Bronchial epithelial cell (primary cell): ENCODE measurements around the gene SCLY. TPM values are rescaled to one million over a fixed set of nuclear protein-coding genes. Genes with fewer than 3 reads are reported as not detected.

Experiments used
- DNase-seq: peaks from one replicate; pipeline ENCODE4 v3.0.0-alpha.2; 2010; ENCODE audit warnings: low read depth
- FAIRE-seq: peaks from 2 replicates; lab custom pipeline; 2011; peaks lifted over from hg19 to GRCh38; lab: Jason Lieb, UNC
- H3K27me3 ChIP-seq: 2 replicates; pipeline ENCODE4 v1.5.1; 2011; ENCODE audit warnings: low read length; ENCODE audit not compliant: control insufficient read depth, insufficient read depth
- H3K36me3 ChIP-seq: 2 replicates; pipeline ENCODE4 v1.5.1; 2011; ENCODE audit warnings: low read length; ENCODE audit not compliant: control insufficient read depth, insufficient read depth
- H3K4me3 ChIP-seq: 2 replicates; pipeline ENCODE4 v1.5.1; 2011; ENCODE audit warnings: mild to moderate bottlenecking, low read depth, low read length, control low read depth
- total RNA-seq: library from RNA; depleted of rRNA; stranded (reverse); fragments of >200 nt; gene quantifications from 2 replicates; pipeline ENCODE4 v1.2.1, GENCODE V29; 2014
- TF ChIP-seq, protein P1 (sequence below): IDR thresholded peaks from 2 replicates; pipeline ENCODE4 v1.5.1; 2011; ENCODE audit warnings: mild to moderate bottlenecking, moderate library complexity, low read length, control low read depth, inconsistent platforms; ENCODE audit not compliant: insufficient read depth, severe bottlenecking

SCLY gene
- total RNA-seq, 1 donor from 2014 or later = 12.6 TPM

DNA sequence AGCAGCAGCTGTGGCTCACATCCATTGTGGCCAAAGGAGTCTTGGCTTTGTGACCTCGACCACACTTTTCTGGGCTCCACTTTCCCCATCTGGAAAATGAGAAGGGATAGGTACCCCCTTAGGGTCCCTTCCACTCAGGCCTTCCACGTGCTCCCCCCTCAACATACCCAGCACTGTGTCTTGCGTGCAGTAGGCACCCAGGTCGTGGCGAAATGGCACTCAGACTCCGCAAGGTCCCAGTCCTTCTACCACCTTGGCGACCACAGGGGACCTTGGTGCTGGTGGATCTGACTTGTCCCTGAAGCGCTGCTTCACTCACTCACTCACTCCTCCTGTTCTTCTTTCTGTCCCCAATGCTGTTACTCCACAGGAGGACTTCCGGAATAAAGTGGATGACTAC is 19.9 kb upstream of the SCLY start:
- Histone ChIP-seq H3K27me3 (no peaks in the 10 kb centered on the region), H3K4me3 (no peak overlapping the region), H3K36me3 (peaks cover 25% of the 10 kb centered on the region)
- no peak for DNase-seq
- peak; percentile 47 for FAIRE-seq
- TF ChIP-seq, protein P1, sequence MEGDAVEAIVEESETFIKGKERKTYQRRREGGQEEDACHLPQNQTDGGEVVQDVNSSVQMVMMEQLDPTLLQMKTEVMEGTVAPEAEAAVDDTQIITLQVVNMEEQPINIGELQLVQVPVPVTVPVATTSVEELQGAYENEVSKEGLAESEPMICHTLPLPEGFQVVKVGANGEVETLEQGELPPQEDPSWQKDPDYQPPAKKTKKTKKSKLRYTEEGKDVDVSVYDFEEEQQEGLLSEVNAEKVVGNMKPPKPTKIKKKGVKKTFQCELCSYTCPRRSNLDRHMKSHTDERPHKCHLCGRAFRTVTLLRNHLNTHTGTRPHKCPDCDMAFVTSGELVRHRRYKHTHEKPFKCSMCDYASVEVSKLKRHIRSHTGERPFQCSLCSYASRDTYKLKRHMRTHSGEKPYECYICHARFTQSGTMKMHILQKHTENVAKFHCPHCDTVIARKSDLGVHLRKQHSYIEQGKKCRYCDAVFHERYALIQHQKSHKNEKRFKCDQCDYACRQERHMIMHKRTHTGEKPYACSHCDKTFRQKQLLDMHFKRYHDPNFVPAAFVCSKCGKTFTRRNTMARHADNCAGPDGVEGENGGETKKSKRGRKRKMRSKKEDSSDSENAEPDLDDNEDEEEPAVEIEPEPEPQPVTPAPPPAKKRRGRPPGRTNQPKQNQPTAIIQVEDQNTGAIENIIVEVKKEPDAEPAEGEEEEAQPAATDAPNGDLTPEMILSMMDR = no peak

DNA sequence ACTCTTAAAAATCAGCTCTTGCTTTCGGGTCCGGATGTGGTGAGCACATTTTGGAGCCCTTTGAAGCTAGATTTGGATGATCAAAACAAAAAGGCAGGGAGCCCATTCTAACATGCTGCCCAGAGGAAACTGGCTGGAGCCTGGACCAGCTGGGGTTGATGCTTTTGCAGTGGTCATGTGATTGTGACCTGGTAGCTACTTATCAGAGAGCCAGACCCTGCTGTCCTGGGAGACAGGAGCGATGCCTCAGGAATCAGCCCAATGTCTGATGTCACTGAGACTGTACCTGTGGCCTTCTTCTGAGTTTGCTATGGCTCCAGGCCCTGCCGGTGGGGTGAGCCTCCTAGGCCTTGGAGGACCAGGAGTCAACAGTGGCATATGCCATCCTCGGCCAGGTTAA is 18.7 kb upstream of the SCLY start:
- no peak overlapping the region for H3K4me3 ChIP-seq
- no peaks in the 10 kb centered on the region for H3K27me3 ChIP-seq
- DNase-seq (no peak), FAIRE-seq (no peak)
- TF ChIP-seq, protein P1 = no peak
- H3K36me3 ChIP-seq = peaks cover 24% of the 10 kb centered on the region

DNA sequence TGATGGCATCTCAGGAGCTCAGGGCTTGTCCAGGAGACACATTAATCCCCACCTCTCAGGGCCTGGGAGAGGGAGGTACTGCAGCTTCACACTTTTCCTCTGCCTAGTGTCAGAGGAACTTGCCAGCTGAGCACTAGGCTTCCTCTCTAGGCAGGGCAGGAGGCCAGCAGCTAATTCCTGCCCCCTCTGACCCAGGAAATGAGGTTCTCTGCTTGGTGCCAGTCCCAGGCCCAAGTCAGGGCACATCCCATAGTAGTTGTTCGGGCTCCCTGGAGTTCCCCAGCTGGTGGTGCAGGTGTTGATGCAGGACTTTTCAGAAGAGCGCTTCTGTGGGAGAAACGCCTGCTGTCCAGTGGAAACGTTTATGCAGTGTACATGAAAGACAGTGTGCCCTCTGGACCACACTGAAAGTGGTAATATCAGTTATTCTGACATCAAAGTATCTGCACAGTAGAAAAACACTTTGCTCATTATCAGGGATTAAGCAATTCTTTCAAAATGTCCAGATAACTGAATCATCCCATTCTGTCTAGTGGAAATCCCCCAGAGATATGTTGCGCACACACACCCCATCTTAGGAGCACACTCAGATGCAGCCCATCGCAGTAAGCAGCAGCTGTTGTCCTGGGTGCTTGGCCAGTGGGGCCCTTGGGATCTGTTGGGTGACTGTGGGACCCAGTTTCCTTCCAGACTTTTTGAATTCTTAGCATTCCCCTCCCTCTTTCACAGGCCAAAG is 17.8 kb upstream of the SCLY start:
- FAIRE-seq (peak; percentile 70), DNase-seq (no peak)
- Histone ChIP-seq H3K4me3 (no peak overlapping the region), H3K27me3 (no peaks in the 10 kb centered on the region), H3K36me3 (peaks cover 18% of the 10 kb centered on the region)
- TF ChIP-seq, protein P1 = no peak

DNA sequence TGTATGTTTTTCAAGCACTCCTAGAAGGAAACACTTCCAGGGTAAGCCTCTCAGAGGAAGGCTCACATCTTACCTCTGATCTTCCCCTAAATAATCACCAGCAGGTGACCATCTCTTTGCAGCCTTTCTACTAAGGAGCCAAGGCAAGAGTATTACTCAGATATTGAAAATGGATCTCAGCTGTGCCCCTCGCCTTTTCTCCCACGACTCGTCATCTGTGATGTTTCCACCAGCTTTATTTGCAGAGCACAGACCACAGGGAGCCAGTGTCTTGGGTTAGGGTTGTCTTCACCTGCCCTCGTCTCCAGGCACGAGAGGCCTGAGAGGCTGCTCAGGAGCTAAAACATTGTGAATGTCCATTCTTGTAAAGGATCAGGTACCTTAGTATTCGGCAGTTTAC is 16.9 kb upstream of the SCLY start:
- TF ChIP-seq, protein P1 = no peak
- FAIRE-seq (no peak), DNase-seq (no peak)
- Histone ChIP-seq H3K36me3 (peaks cover 14% of the 10 kb centered on the region), H3K4me3 (no peak overlapping the region), H3K27me3 (no peaks in the 10 kb centered on the region)

DNA sequence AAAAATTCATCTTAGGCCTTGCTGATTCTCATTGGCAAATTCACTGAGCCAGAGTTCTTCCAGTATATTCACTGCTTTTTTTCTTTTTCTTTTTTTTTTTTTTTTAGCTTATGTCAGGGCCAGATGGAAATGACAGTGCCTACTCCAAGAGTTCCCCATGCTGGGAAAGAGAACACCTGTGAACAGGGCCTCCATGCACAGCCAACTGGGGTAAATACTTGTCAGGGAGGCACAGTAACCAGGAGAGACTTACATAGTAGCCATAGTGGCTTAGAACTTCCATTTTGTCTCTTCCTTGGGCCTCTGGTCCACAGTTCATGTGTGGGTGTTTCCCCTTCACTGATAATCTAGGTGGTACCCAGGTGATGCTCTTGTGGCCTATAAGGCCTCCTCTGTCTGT is 15.2 kb upstream of the SCLY start:
- TF ChIP-seq, protein P1 = no peak
- H3K4me3 ChIP-seq = no peak overlapping the region
- no peak for DNase-seq
- no peak for FAIRE-seq
- no peaks in the 10 kb centered on the region for H3K27me3 ChIP-seq
- H3K36me3 ChIP-seq = peaks cover 11% of the 10 kb centered on the region
